Panc1 (cell line): Measurements from ENCODE around the gene PCSK5.

ENCODE experiments used
- TF ChIP-seq, protein P1 (sequence below), 2 experiments: IDR thresholded peaks; 2 replicates each; pipeline ENCODE4 v1.6.1; 2011 to 2012; ENCODE audit warnings: low read depth in 2 of 2, control low read depth in 1 of 2, low read length in 1 of 2, mild to moderate bottlenecking in 1 of 2, moderate library complexity in 1 of 2; ENCODE audit not compliant: insufficient read depth in 1 of 2
- TF ChIP-seq, protein P2 (sequence below): fragments of 450-650 bp; IDR thresholded peaks from 2 replicates; pipeline ENCODE4 v1.5.1; 2017; ENCODE audit warnings: mild to moderate bottlenecking

- TF ChIP-seq, protein P1, sequence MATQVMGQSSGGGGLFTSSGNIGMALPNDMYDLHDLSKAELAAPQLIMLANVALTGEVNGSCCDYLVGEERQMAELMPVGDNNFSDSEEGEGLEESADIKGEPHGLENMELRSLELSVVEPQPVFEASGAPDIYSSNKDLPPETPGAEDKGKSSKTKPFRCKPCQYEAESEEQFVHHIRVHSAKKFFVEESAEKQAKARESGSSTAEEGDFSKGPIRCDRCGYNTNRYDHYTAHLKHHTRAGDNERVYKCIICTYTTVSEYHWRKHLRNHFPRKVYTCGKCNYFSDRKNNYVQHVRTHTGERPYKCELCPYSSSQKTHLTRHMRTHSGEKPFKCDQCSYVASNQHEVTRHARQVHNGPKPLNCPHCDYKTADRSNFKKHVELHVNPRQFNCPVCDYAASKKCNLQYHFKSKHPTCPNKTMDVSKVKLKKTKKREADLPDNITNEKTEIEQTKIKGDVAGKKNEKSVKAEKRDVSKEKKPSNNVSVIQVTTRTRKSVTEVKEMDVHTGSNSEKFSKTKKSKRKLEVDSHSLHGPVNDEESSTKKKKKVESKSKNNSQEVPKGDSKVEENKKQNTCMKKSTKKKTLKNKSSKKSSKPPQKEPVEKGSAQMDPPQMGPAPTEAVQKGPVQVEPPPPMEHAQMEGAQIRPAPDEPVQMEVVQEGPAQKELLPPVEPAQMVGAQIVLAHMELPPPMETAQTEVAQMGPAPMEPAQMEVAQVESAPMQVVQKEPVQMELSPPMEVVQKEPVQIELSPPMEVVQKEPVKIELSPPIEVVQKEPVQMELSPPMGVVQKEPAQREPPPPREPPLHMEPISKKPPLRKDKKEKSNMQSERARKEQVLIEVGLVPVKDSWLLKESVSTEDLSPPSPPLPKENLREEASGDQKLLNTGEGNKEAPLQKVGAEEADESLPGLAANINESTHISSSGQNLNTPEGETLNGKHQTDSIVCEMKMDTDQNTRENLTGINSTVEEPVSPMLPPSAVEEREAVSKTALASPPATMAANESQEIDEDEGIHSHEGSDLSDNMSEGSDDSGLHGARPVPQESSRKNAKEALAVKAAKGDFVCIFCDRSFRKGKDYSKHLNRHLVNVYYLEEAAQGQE (IDR thresholded peaks at IDR 0.05; ENCODE audit: insufficient read depth in 1 of 2, low read depth in 2 of 2, low read length in 1 of 2): no peak
- TF ChIP-seq, protein P2, sequence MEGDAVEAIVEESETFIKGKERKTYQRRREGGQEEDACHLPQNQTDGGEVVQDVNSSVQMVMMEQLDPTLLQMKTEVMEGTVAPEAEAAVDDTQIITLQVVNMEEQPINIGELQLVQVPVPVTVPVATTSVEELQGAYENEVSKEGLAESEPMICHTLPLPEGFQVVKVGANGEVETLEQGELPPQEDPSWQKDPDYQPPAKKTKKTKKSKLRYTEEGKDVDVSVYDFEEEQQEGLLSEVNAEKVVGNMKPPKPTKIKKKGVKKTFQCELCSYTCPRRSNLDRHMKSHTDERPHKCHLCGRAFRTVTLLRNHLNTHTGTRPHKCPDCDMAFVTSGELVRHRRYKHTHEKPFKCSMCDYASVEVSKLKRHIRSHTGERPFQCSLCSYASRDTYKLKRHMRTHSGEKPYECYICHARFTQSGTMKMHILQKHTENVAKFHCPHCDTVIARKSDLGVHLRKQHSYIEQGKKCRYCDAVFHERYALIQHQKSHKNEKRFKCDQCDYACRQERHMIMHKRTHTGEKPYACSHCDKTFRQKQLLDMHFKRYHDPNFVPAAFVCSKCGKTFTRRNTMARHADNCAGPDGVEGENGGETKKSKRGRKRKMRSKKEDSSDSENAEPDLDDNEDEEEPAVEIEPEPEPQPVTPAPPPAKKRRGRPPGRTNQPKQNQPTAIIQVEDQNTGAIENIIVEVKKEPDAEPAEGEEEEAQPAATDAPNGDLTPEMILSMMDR: no peak
Observed at GRCh38 chr9:75974016-75974766, 83.7 kb downstream of the PCSK5 start.
